Heart left ventricle (tissue), 16 donors: ENCODE data around the gene WLS. TPM values are rescaled to one million over a fixed set of nuclear protein-coding genes. Genes with fewer than 3 reads are reported as not detected.

Experiments
- ATAC-seq, 4 donors: fragments of 200-7000 bp; cut with Tn5 transposase; one replicate each; pipeline ENCODE4 v1.9.1; 2020 to 2022; ENCODE audit warnings: moderate library complexity in 4 of 4, mild to moderate bottlenecking in 3 of 4, moderate number of reproducible peaks in 1 of 4
- DNase-seq, 5 donors: peaks; one replicate each; pipeline ENCODE4 v3.0.0-alpha.2; 2020
- H3K27ac ChIP-seq, 12 donors: fragments of 200-600 bp; sonication (generic) in 4 of 12; one replicate each; pipeline versions ENCODE4 v1.5.0 to v1.8.0; 2016 to 2022; ENCODE audit warnings: mild to moderate bottlenecking in 2 of 12
- H3K27me3 ChIP-seq, 9 donors: fragments of 200-600 bp; sonication (generic) in 2 of 9; one replicate each; pipeline versions ENCODE4 v1.5.1 to v1.8.0; 2016 to 2022; ENCODE audit warnings: mild to moderate bottlenecking in 3 of 9
- H3K36me3 ChIP-seq, 9 donors: fragments of 200-600 bp; sonication (generic) in 2 of 9; one replicate each; pipeline versions ENCODE4 v1.5.0 to v1.8.0; 2018 to 2022; ENCODE audit warnings: mild to moderate bottlenecking in 2 of 9
- H3K4me1 ChIP-seq, 12 donors: fragments of 200-600 bp; sonication (generic) in 4 of 12; one replicate each; pipeline versions ENCODE4 v1.5.0 to v1.8.0; 2016 to 2022; ENCODE audit warnings: mild to moderate bottlenecking in 3 of 12
- H3K4me3 ChIP-seq, 12 donors: fragments of 200-600 bp; sonication (generic) in 4 of 12; one replicate each; pipeline versions ENCODE4 v1.5.0 to v1.8.0; 2017 to 2022; ENCODE audit warnings: mild to moderate bottlenecking in 9 of 12, moderate library complexity in 4 of 12
- H3K9me3 ChIP-seq, 12 donors: fragments of 200-600 bp; sonication (generic) in 4 of 12; one replicate each; pipeline versions ENCODE4 v1.5.0 to v1.8.0; 2016 to 2022; ENCODE audit warnings: mild to moderate bottlenecking in 1 of 12
- POLR2A ChIP-seq, 2 donors: fragments of 450-650 bp; IDR thresholded peaks; one replicate each; pipeline ENCODE4 v1.6.1; 2017; ENCODE audit warnings: antibody characterized with exemption in 2 of 2, mild to moderate bottlenecking in 2 of 2, moderate library complexity in 2 of 2
- WGBS, 4 donors: extraction: QIAGEN DNeasy Blood & Tissue Kit in 2 of 4; methylation state at CpG; one replicate each; pipeline versions ENCODE4 v1.1.5 to v1.1.7; 2013 to 2018; 5-methylcytosine and 5-hydroxymethylcytosine counted together
- intact Hi-C, 10 donors: fragments of 100-400 bp; cut with DNase I; formaldehyde crosslinking; loops; one replicate each; pipeline versions ENCODE4 v1.11.1 to v1.14.2; 2022
- polyA plus RNA-seq, 2 donors: library from polyadenylated mRNA; stranded (reverse); fragments of 200-250 nt; gene quantifications; one replicate each; pipeline ENCODE4 v1.2.3, GENCODE V29; 2013
- total RNA-seq, 9 donors: library from RNA; depleted of rRNA in 2 of 9; stranded (reverse); fragments of >200 nt in 2 of 9; fragmentation: NEBNext Ultra II Directional in 3 of 9; extraction: Animal tissue kit (Norgen Biotek cat#: 25700) in 3 of 9; gene quantifications; one replicate each; pipeline versions ENCODE4 v1.1.0 to v1.2.4, GENCODE V29; 2016 to 2023
- TF ChIP-seq, protein P1 (sequence below), 12 donors: fragments of 200-600 bp; sonication (generic) in 4 of 12; IDR thresholded peaks; one replicate each; pipeline versions ENCODE4 v1.5.0 to v1.8.0; 2018 to 2022; ENCODE audit warnings: antibody characterized with exemption in 12 of 12, mild to moderate bottlenecking in 5 of 12
- donor health status: ischemic (EF 13 %, LVEDD 7.1; RV severe dilation, severe dysfunction).
- donor health status: healthy with polysubstance abuse.
- donor health status: DM: no; HTN: yes; CAD: no.
- donor health status: DM: no; HTN: no; CAD: no.
- donor health status: ischemic (EF 25% LVEDD 6.9; RV normal size, moderate dysfunction).
- donor health status: ischemic (EF 25% LVEDD 5.7; RV mildly dilated, moderate dysfunction).
- donor health status: healthy.
- donor health status: DM: yes; HTN: yes; CAD: no.
- donor health status: ischemic (EF 35%, LVEDD 5.7; RV mildly dilated, moderate dysfunction).
- donor health status: nonischemic (EF 11% LVEDD 7.7; RV severe dilation, severe dysfunction).
- donor health status: DM: yes; HTN: yes; CAD: no.
- donor health status: PGD.
- donor health status: ischemic (EF 29% LVEDD 5.4; RV normal size, mild dysfunction).
- donor health status: nonischemic (EF 23%, LVEDD 6.1; RV moderate dilation, normal function).

WLS gene
- total and polyA plus RNA-seq, 11 donors = 36.5 to 115 (median 101) TPM

- Histone ChIP-seq H3K4me3 (no peak overlapping the region), H3K36me3 (peaks cover 0 to 74% (median 36%) of the 10 kb centered on the region in 9 donors), H3K27ac (no peak overlapping the region), H3K4me1 (peaks cover 0 to 17% (median 2%) of the 10 kb centered on the region in 12 donors), H3K27me3 (no peaks in the 10 kb centered on the region), H3K9me3 (no peaks in the 10 kb centered on the region)
- WGBS, 4 donors = 95% methylated on average over 8 of the region's 8 CpGs
- TF ChIP-seq, protein P1, sequence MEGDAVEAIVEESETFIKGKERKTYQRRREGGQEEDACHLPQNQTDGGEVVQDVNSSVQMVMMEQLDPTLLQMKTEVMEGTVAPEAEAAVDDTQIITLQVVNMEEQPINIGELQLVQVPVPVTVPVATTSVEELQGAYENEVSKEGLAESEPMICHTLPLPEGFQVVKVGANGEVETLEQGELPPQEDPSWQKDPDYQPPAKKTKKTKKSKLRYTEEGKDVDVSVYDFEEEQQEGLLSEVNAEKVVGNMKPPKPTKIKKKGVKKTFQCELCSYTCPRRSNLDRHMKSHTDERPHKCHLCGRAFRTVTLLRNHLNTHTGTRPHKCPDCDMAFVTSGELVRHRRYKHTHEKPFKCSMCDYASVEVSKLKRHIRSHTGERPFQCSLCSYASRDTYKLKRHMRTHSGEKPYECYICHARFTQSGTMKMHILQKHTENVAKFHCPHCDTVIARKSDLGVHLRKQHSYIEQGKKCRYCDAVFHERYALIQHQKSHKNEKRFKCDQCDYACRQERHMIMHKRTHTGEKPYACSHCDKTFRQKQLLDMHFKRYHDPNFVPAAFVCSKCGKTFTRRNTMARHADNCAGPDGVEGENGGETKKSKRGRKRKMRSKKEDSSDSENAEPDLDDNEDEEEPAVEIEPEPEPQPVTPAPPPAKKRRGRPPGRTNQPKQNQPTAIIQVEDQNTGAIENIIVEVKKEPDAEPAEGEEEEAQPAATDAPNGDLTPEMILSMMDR (IDR thresholded peaks at IDR 0.05) = no peak
- TF ChIP-seq POLR2A (IDR thresholded peaks at IDR 0.05) = no peak
- ATAC-seq = no peak
- no peak for DNase-seq
- intact Hi-C loops = no loop called here
Measured at GRCh38 chr1:68132426-68133130, 99.7 kb downstream of the WLS start.

GRCh38 chr1:68131261-68131660 is 101.1 kb downstream of the WLS start:
- ATAC-seq = no peak

GRCh38 chr1:68129536-68130250 is 102.6 kb downstream of the WLS start:
- Histone ChIP-seq H3K27me3 (no peaks in the 10 kb centered on the region), H3K4me3 (no peak overlapping the region), H3K36me3 (peaks cover 0 to 71% (median 33%) of the 10 kb centered on the region in 9 donors), H3K9me3 (no peaks in the 10 kb centered on the region), H3K27ac (peak overlapping the region in 4 of 12 donors; percentile 29 to 61 (median 44)), H3K4me1 (peaks cover 0 to 17% (median 2%) of the 10 kb centered on the region in 12 donors)
- 72 to 83% (median 78%) methylated on average over 6 of the region's 6 CpGs for WGBS, 4 donors
- DNase-seq (no peak), ATAC-seq (no peak)
- intact Hi-C loops = no loop called here
- TF ChIP-seq, protein P1 (IDR thresholded peaks at IDR 0.05) = no peak
- TF ChIP-seq POLR2A (IDR thresholded peaks at IDR 0.05) = no peak

More at GRCh38 chr1:68131261-68131660, 101.1 kb downstream of the WLS start:
- no peak overlapping the region for H3K4me3 ChIP-seq
- no peaks in the 10 kb centered on the region for H3K27me3 ChIP-seq
- H3K9me3 ChIP-seq = no peaks in the 10 kb centered on the region
- DNase-seq = no peak
- H3K36me3 ChIP-seq = peaks cover 0 to 70% (median 32%) of the 10 kb centered on the region in 9 donors
- TF ChIP-seq POLR2A (IDR thresholded peaks at IDR 0.05) = no peak
- TF ChIP-seq, protein P1 (IDR thresholded peaks at IDR 0.05) = no peak
- H3K27ac ChIP-seq = no peak overlapping the region
- 92 to 98% (median 95%) methylated on average over 3 of the region's 3 CpGs for WGBS, 4 donors
- peaks cover 0 to 17% (median 2%) of the 10 kb centered on the region in 12 donors for H3K4me1 ChIP-seq
- intact Hi-C loops = no loop called here

DNA sequence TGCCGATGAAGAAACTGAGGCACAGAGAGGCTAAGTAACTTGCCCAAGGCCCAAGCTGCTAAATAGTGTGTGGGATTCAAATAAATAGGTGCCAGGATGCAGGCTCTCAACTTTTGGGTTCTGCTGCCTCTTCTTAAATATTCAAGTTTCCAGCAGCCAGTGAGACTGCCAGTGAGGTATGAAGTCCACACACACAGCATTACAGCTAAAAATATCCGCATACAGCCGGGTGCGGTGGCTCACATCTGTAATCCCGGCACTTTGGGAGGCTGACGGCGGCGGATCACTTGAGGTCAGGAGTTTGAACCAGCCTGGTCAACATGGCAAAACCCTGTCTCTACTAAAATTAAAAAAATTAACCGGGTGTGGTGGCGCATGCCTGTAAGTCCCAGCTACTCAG is 103.5 kb downstream of the WLS start:
- H3K36me3 ChIP-seq = peaks cover 0 to 71% (median 30%) of the 10 kb centered on the region in 9 donors
- no peak overlapping the region for H3K4me3 ChIP-seq
- peaks cover 0 to 17% (median 2%) of the 10 kb centered on the region in 12 donors for H3K4me1 ChIP-seq
- H3K27ac ChIP-seq = peak overlapping the region in 7 of 12 donors; percentile 15 to 61 (median 40)
- no peak for TF ChIP-seq POLR2A (IDR thresholded peaks at IDR 0.05)
- TF ChIP-seq, protein P1 (IDR thresholded peaks at IDR 0.05) = no peak
- DNase-seq (peak in 2 of 5 donors; percentile 39 to 70), ATAC-seq (peak; percentile 60 to 84 (median 79))
- intact Hi-C loops = no loop called here
- no peaks in the 10 kb centered on the region for H3K27me3 ChIP-seq
- WGBS, 4 donors = 40 to 56% (median 51%) methylated on average over 10 of the region's 10 CpGs
- H3K9me3 ChIP-seq = no peaks in the 10 kb centered on the region
